ENCODE measurements around the gene KIF1C. TPM values are rescaled to one million over a fixed set of nuclear protein-coding genes. Genes with fewer than 3 reads are reported as not detected.
"Not testable (repeated sequence)": the region's sequence is repeated elsewhere in the genome, so short reads cannot be mapped to it uniquely, and the experiment has no call there.

KIF1C gene
- total RNA-seq, 2 donors from 2014 or later, result 39.4 to 80.3 TPM

- no peak overlapping the region for H3K4me3 Mint-ChIP-seq
- H3K4me1 Mint-ChIP-seq (ENCODE audit: low read depth in 2 of 2), result peaks cover 12 to 17% of the 10 kb centered on the region in 2 donors
- H3K9me3 Mint-ChIP-seq, result no peaks in the 10 kb centered on the region
- ATAC-seq, result no peak
- no peak for DNase-seq (ENCODE audit: low spot score)
- H3K36me3 Mint-ChIP-seq, result peaks cover 19% of the 10 kb centered on the region
- no peaks in the 10 kb centered on the region for H3K27me3 Mint-ChIP-seq
- H3K27ac Mint-ChIP-seq, result no peak overlapping the region
These were observed 4.5 kb downstream of the KIF1C start for GRCh38 chr17:5002121-5002788.

- H3K4me1 Mint-ChIP-seq (ENCODE audit: low read depth in 2 of 2), result peaks cover 12 to 17% of the 10 kb centered on the region in 2 donors
- no peaks in the 10 kb centered on the region for H3K9me3 Mint-ChIP-seq
- DNase-seq (ENCODE audit: low spot score) (no peak), ATAC-seq (no peak)
- no peaks in the 10 kb centered on the region for H3K27me3 Mint-ChIP-seq
- H3K27ac Mint-ChIP-seq, result no peak overlapping the region
- no peak overlapping the region for H3K4me3 Mint-ChIP-seq
- peaks cover 28% of the 10 kb centered on the region for H3K36me3 Mint-ChIP-seq
These were observed 5.6 kb downstream of the KIF1C start for GRCh38 chr17:5003214-5003867.

- Mint-ChIP-seq H3K27me3 (no peaks in the 10 kb centered on the region), H3K27ac (peak overlapping the region in 1 of 2 donors; percentile 81), H3K9me3 (no peaks in the 10 kb centered on the region), H3K4me1 (ENCODE audit: low read depth in 2 of 2) (peaks cover 9 to 13% of the 10 kb centered on the region in 2 donors), H3K36me3 (peaks cover 8% of the 10 kb centered on the region), H3K4me3 (peak overlapping the region; percentile 81)
- DNase-seq (ENCODE audit: low spot score), result no peak
- peak; percentile 77 to 93 for ATAC-seq
These were observed 14.2 kb downstream of the KIF1C start for GRCh38 chr17:5011928-5012327.

- H3K9me3 Mint-ChIP-seq, result no peaks in the 10 kb centered on the region
- no peaks in the 10 kb centered on the region for H3K27me3 Mint-ChIP-seq
- DNase-seq (ENCODE audit: low spot score), result no peak
- no peak for ATAC-seq
- H3K4me3 Mint-ChIP-seq, result no peak overlapping the region
- H3K4me1 Mint-ChIP-seq (ENCODE audit: low read depth in 2 of 2), result peaks cover 16 to 17% of the 10 kb centered on the region in 2 donors
- no peaks in the 10 kb centered on the region for H3K36me3 Mint-ChIP-seq
- H3K27ac Mint-ChIP-seq, result no peak overlapping the region
These were observed 16.6 kb downstream of the KIF1C start for GRCh38 chr17:5014357-5014756.

GRCh38 chr17:5019475-5019956 is 21.8 kb downstream of the KIF1C start:
- ATAC-seq (peak in 1 of 2 donors; percentile 72), DNase-seq (ENCODE audit: low spot score) (no peak)
- Mint-ChIP-seq H3K9me3 (no peaks in the 10 kb centered on the region), H3K27me3 (no peaks in the 10 kb centered on the region), H3K36me3 (peaks cover 6% of the 10 kb centered on the region), H3K4me1 (ENCODE audit: low read depth in 2 of 2) (peaks cover 6 to 13% of the 10 kb centered on the region in 2 donors), H3K27ac (peak overlapping the region in 1 of 2 donors; percentile 26), H3K4me3 (no peak overlapping the region)

- H3K36me3 Mint-ChIP-seq, result peaks cover 6% of the 10 kb centered on the region
- no peaks in the 10 kb centered on the region for H3K9me3 Mint-ChIP-seq
- no peak overlapping the region for H3K4me3 Mint-ChIP-seq
- no peak overlapping the region for H3K27ac Mint-ChIP-seq
- H3K27me3 Mint-ChIP-seq, result no peaks in the 10 kb centered on the region
- H3K4me1 Mint-ChIP-seq (ENCODE audit: low read depth in 2 of 2), result peaks cover 6 to 13% of the 10 kb centered on the region in 2 donors
- DNase-seq (ENCODE audit: low spot score), result no peak
- no peak for ATAC-seq
These were observed 22.8 kb downstream of the KIF1C start for GRCh38 chr17:5020502-5021023.

GRCh38 chr17:5022171-5022711 is 24.5 kb downstream of the KIF1C start:
- DNase-seq (ENCODE audit: low spot score), result no peak
- H3K9me3 Mint-ChIP-seq, result no peaks in the 10 kb centered on the region
- no peak overlapping the region for H3K27ac Mint-ChIP-seq
- H3K36me3 Mint-ChIP-seq, result peaks cover 6% of the 10 kb centered on the region
- peaks cover 3 to 13% of the 10 kb centered on the region in 2 donors for H3K4me1 Mint-ChIP-seq (ENCODE audit: low read depth in 2 of 2)
- no peaks in the 10 kb centered on the region for H3K27me3 Mint-ChIP-seq
- H3K4me3 Mint-ChIP-seq, result no peak overlapping the region
- ATAC-seq, result no peak

GRCh38 chr17:5023588-5024147 is 25.9 kb downstream of the KIF1C start:
- DNase-seq (ENCODE audit: low spot score) (no peak), ATAC-seq (no peak)
- Mint-ChIP-seq H3K4me1 (ENCODE audit: low read depth in 2 of 2) (peaks cover 7 to 13% of the 10 kb centered on the region in 2 donors), H3K36me3 (peaks cover 6% of the 10 kb centered on the region), H3K9me3 (no peaks in the 10 kb centered on the region), H3K27me3 (no peaks in the 10 kb centered on the region), H3K27ac (no peak overlapping the region), H3K4me3 (no peak overlapping the region)

- Mint-ChIP-seq H3K4me1 (ENCODE audit: low read depth in 2 of 2) (peaks cover 3% of the 10 kb centered on the region in 2 donors), H3K4me3 (no peak overlapping the region), H3K36me3 (peaks cover 6% of the 10 kb centered on the region), H3K9me3 (no peaks in the 10 kb centered on the region), H3K27me3 (no peaks in the 10 kb centered on the region), H3K27ac (no peak overlapping the region)
- no peak for ATAC-seq
- DNase-seq (ENCODE audit: low spot score), result no peak
These were observed 26.9 kb downstream of the KIF1C start for GRCh38 chr17:5024604-5025003.

GRCh38 chr17:5027299-5027698 is 29.5 kb downstream of the KIF1C start:
- no peaks in the 10 kb centered on the region for H3K9me3 Mint-ChIP-seq
- H3K27me3 Mint-ChIP-seq, result no peaks in the 10 kb centered on the region
- H3K36me3 Mint-ChIP-seq, result no peaks in the 10 kb centered on the region
- DNase-seq (ENCODE audit: low spot score) (no peak), ATAC-seq (no peak)
- H3K4me1 Mint-ChIP-seq (ENCODE audit: low read depth in 2 of 2), result peaks cover 10 to 16% of the 10 kb centered on the region in 2 donors
- no peak overlapping the region for H3K27ac Mint-ChIP-seq
- no peak overlapping the region for H3K4me3 Mint-ChIP-seq

GRCh38 chr17:5027916-5028315 is 30.2 kb downstream of the KIF1C start:
- ATAC-seq (no peak), DNase-seq (ENCODE audit: low spot score) (no peak)
- no peak overlapping the region for H3K27ac Mint-ChIP-seq
- no peaks in the 10 kb centered on the region for H3K27me3 Mint-ChIP-seq
- H3K4me1 Mint-ChIP-seq (ENCODE audit: low read depth in 2 of 2), result peaks cover 10 to 16% of the 10 kb centered on the region in 2 donors
- no peaks in the 10 kb centered on the region for H3K9me3 Mint-ChIP-seq
- no peaks in the 10 kb centered on the region for H3K36me3 Mint-ChIP-seq
- no peak overlapping the region for H3K4me3 Mint-ChIP-seq

GRCh38 chr17:5030168-5030567 is 32.4 kb downstream of the KIF1C start:
- DNase-seq (ENCODE audit: low spot score); H3K4me3 Mint-ChIP-seq; H3K27ac Mint-ChIP-seq; H3K9me3 Mint-ChIP-seq; ATAC-seq; H3K27me3 Mint-ChIP-seq; H3K36me3 Mint-ChIP-seq: not testable (repeated sequence)
- H3K4me1 Mint-ChIP-seq (ENCODE audit: low read depth in 2 of 2), result peaks cover 10 to 16% of the 10 kb centered on the region in 2 donors

- ATAC-seq (peak; percentile 89 to 91), DNase-seq (ENCODE audit: low spot score) (peak; percentile 86)
- peak overlapping the region; percentile 67 to 81 for H3K27ac Mint-ChIP-seq
- no peaks in the 10 kb centered on the region for H3K36me3 Mint-ChIP-seq
- H3K4me1 Mint-ChIP-seq (ENCODE audit: low read depth in 2 of 2), result peaks cover 10 to 16% of the 10 kb centered on the region in 2 donors
- H3K4me3 Mint-ChIP-seq, result peak overlapping the region; percentile 85
- H3K9me3 Mint-ChIP-seq, result no peaks in the 10 kb centered on the region
- H3K27me3 Mint-ChIP-seq, result peaks cover 0 to 2% of the 10 kb centered on the region in 2 donors
These were observed 33.8 kb downstream of the KIF1C start for GRCh38 chr17:5031365-5032082.
